HG02970 (cell line): ENCODE data around the gene CDKL1.
A peak's percentile ranks its signal among the peaks of the same experiment; 100 is the strongest.
"Not testable (repeated sequence)": the region's sequence is repeated elsewhere in the genome, so short reads cannot be mapped to it uniquely, and the experiment has no call there.

Source experiments
- ATAC-seq: cut with Tn5 transposase; IDR thresholded peaks from one replicate; pipeline ENCODE4 v1.9.1; 2021; ENCODE audit warnings: mild to moderate bottlenecking, moderate library complexity, moderate number of reproducible peaks; ENCODE audit not compliant: unreplicated experiment, low FRiP score

Gene CDKL1

DNA sequence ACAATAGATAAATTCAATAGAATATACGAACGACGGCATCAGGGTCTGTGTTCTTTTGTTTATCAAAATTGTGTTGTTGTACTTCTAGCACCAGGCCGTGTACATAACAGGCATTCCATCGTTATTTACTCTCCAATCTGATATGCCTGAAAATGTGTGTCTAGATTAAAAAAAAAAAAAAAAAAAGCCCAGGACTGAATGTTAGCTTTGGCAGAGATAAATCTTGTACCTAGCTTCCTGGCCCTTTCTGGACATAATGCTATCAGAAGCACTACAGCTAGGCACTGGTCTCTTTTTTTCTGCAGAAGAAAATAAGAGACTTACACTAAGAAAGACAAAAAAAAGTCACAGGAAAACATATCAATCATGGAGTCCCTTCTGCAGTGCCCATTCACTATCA lies 37.0 kb downstream of the CDKL1 start:
- no peak for ATAC-seq

DNA sequence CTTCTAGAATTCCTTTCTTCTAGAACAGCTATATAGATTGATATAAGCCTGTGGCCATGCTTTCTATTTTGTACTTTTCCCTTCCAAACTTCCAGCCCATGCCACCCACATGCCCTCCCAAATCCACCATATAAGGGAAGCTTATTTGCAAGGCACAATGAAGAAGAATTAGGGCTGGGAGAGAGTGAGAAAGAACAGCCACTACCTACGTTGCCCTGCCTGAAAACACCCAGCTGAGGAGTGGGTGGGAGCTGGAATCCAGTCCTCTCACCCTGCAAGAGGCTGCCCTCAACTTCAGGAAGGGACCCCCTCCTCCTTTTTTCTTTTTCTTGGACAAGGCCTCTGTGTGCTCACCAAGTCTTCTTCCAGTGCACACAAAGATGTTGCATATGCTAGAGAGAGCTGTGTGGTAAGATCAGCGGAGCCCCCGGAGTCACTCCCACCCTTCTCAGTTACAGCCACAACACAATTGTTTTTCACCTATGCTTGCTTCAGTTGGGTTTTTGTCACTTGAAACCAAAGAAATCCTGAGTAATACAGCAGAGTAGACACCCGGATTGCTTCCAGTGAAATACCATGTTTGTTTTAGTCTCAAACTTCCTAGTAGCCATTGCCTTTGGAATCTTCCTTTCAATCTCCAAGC lies 38.8 kb downstream of the CDKL1 start:
- ATAC-seq, result no peak

DNA sequence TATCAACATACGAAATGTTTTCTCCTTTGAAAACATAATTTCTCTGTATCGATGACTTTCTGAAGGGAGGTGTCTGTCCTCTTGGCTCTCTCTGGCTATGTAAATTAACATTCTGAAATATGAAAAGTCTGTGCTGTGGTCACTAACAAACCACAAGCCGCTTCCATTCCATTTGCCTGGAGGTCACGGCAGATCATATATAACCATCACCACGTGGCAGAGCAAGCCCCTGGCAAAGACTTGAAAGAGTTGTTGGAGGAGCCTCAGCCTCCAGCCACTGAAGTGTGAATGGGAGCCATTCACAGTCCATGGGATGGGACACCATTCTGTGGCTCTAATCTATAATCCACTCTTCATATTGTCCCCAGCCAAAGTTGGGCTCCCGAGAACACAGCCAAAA lies 39.6 kb downstream of the CDKL1 start:
- no peak for ATAC-seq

DNA sequence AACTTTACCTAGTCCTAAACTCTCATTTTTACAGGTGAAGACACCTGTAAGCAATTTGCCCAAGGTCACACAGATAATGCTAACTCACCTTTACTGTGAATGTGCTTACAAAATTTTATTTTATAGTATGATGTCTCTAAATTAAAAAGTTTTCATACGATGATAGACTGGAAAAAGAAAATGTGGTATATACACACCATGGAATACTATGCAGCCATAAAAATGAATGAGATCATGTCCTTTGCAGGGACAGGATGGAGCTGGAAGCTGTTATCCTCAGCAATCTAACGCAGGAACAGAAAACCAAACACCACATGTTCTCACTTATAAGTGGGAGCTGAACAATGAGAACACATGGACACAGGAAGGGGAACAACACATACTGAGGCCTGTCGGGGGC lies 40.4 kb downstream of the CDKL1 start:
- not testable (repeated sequence) for ATAC-seq

DNA sequence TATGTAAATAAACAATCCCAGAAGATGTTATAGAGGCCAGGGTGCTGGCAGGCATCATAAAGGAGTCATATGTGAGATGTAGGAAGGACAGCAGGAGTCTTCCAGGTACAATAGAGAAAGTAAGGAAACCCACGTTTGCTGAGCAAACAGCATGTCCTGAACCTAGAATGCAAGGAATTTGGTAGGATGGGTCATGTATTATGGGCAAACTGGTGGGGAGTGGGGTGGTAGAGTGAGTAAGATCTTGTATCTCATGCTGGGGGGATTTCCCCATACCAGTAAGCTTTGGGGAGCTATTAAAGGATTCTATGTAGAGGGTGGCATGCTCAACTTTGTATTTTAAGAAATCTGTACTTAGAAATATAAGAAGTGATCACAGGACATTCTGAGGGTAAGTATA lies 41.0 kb downstream of the CDKL1 start:
- ATAC-seq, result no peak

DNA sequence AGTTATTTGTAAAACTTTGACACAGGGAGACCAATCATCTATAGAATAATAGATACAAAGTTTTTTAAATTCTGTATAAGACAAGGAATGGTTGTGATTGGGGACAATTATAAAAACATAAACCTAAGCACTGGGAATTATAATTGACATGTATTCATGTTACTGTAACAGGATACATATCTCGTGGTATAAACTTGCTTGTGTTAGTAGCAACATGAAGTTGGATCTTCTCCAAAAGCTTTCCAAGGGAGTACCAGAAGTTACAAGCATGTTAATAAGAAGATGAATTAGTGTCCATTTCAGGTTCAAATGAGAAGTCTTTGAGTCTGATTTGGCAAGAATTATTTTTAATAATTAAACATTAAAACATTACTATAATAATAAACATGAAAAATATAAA lies 42.2 kb downstream of the CDKL1 start:
- ATAC-seq, result no peak

DNA sequence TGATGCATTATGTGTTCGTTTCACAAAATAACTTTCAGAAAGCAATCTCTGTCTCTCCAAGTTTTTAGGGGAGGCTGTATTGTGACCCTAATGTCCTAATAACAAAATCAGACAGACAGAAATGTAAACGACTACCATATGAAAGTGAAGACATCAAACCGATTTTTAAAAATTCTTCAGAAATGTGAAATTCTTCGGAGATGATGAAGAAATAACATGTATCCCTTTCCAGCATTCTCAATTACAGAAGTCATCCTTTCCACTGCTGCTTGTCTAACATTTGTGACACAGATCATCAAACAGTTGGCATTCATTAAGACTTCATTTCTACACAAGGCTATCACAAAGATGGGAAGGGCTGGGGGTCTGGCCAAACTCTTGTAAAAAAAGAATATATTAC lies 43.6 kb downstream of the CDKL1 start:
- no peak for ATAC-seq

DNA sequence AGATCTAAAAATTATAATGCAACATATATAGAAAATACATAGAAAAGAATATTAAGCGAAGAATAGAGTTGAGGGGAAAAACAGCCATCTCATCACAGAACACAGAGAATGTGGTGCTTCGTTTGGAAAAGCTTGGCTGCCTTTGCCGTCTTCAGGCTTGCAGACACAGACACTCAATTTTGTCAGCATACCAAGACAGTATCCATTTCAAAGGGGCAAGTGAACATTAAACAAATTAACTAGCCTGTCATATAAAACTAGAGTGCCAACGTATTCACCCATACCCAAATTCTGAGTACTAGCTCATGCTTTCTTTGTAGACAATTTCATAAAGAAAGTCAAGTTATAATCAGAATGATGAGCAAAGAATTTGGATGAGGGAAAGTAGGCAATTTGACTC lies 44.1 kb downstream of the CDKL1 start:
- ATAC-seq, result no peak

DNA sequence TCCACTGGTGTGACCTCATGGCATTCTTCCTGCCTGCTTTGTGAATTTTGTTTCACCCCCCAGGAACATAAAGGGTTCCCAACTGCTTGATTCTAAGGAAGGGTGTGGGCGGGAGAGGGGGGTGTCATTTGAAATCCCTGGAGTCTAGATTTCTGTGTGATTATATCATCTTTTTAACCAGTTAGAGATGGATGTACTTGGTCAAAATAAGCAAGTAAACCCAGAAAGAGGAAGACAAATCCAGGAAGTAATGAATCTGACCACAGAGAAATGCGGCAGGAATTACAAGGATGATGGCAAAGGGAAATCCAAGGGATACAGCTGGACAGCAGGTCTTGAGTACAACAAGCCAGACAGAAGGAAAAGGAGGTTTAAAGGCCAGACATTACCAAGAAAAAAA lies 45.7 kb downstream of the CDKL1 start:
- no peak for ATAC-seq

DNA sequence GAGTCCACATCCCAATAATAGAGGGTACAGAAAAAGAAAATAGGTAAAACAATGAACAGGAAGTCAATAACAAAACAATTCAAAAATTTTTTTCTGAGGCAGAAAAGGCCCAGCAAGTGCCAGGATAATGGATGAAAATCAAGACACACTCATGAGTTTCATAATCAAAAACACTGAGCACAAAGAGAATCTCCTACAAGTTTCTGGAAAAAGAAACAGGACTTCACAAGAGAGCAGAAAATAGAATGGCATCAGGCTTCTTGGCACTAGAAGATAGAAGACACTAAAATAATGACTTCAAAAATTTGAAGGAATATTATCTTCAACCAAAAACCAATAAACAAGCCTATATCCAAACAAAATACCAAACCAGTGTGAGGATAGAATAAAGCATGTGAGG lies 47.7 kb downstream of the CDKL1 start:
- no peak for ATAC-seq

DNA sequence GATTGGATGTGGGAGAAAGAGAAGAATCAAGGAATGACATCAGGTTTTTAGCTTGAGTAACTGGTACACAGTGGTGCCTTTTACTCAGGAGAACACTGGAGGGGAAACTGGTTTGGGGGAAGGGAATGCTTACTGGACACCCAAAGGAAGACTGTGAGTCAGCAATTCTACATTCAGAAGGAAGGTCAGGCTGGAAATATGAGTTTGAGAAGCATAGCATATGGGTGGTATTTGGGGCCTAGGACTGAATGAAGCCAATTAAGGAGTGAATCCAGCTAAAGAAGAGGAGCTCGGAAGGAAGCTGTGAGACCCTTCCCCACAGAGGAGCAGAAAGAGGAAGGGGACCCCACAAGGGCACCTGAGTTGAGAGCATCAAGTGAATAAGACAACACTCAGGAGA lies 49.2 kb downstream of the CDKL1 start:
- no peak for ATAC-seq

DNA sequence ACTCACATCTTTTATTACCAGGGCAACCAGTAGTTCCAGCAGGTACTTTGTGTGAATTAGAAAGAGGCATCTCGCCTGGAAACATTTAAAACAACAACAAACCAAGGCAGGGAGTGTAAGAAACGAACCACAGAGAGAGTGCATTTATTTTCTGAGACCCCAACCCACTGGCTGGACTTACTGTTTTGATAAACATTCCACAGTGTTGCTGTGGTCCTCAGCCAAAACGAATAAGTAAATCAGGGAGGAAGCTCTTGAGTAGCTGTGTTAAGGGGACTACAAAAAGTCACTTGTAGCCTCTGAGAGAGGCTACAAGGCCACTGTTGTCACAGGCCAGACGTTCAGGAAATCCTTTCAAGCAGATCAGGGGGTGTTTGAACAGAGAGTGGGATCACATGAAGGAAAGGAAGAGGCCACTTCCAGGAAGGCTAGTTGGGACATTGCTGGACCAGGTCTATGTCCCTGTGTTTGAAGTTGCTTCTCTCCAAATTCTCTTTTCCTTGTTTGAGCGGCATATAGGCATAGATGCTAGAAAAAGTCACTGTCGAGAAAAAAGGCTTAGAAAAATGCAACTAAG lies 50.7 kb downstream of the CDKL1 start:
- no peak for ATAC-seq

DNA sequence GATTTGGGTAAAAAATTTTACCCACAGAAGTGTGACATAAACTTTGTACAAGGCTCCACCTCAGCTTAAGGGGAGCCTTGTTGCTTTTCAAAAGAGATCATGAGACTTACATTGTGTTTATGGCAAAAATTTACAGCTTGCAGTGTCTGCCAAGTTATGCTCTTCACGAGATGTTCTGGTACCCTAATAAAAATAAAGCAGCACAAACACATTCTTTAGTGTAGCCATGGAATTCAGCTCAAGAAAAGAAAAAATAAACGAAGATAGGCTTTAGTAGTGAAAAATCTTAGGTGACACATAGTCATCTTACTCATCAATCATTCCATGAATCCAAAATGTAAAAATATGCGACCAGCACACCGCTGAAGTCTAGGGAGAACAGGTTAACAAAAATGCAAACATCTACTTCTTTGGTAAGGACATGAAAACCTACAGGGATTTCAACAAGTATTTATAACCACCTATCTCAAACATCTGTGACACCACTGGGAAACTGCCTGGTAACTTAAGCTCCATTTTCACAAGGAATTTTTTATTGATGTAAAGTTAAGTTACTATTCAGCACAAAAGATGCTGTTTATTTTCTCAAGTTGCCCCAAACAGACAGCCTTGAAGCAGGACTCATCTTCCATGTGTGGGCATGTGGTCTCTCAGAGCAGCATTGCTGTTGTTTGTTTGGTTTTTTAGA lies 51.7 kb downstream of the CDKL1 start:
- ATAC-seq, result no peak

DNA sequence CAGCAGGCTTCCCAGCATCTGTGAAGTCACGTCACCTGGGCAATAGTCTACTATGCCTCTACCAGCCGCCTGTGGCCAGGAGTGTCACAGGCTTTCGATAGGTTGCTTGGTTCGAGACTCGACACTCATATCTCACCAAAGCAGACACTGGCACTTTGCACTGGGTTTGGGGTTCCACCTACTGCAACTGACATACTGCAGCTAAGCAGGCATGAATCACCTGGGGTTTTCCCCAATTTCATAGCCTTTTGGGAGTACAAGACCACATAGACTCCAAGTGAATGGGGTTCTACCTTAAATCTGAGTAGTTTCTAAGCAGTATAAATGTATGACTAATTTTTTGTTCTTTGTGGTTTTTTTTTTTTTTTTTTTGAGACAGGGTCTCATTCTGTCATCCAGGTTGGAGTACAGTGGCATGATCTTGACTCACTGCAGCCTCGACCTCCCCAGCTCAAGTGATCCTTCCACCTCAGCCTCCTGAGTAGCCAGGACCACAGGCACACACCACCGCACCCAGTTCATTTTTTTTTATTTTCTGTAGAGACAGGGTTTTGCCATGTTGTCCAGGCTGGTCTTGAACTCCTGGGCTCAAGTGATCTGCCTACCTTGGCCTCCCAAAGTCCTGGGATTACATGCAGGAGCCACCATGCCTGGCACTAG lies 52.4 kb downstream of the CDKL1 start:
- peak; percentile 71 for ATAC-seq

DNA sequence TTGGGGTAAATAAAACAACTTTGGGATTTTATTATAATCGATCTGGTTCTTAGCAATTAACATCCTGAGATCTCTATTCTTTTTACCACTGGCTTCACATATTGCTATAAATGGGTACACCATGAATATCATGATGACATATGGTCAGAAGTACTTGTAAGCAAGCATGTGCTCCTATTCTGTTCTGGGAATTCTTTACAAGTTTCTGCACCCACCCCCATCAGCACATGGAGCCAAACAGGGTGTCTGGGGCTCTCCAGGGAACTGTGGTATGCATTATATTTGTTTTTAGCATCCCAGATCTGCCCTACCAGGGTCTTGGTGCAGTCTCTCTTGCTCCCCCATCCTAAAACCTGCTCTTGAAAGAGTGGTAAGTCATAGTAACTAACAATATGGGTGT lies 53.2 kb downstream of the CDKL1 start:
- ATAC-seq, result no peak

DNA sequence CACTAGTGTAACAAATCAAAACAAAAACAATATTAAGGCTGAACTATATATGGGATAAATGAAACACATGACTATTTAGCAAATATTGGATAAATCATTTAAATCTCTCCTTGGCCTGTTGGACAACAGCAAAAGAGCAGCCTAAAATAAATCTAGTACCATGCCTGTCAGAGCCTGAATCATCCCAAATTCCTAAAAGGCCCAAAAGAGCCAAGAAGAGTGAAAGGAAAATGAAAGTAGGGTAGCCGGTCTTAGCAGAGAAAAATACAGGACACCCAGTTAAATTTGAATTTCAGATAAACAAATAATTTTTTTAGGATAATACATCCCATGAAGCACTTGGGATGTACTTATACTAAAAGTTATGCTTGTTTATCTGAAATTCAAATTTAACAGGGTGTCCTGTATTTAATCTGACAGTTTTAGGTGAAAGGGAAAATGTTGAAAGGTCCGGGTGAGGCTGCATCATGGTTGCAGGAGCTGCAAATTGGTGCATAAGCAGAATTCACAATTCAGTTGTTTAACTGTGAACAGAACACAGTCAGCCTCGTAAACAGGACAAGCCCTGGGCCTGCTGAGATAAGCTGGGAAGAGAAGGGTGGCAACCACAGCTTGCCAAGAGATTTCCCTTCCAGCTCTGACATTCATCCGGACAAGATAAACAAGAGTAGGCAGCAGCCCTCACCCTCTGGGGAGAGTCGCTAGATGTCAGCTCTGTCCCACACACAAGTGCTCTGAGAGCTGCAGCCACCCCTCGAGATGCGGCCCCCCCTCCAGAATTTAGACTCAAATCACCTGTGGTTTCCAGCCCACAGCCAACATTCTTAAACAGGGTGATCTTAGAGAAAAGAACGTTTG lies 54.2 kb downstream of the CDKL1 start:
- ATAC-seq, result no peak

DNA sequence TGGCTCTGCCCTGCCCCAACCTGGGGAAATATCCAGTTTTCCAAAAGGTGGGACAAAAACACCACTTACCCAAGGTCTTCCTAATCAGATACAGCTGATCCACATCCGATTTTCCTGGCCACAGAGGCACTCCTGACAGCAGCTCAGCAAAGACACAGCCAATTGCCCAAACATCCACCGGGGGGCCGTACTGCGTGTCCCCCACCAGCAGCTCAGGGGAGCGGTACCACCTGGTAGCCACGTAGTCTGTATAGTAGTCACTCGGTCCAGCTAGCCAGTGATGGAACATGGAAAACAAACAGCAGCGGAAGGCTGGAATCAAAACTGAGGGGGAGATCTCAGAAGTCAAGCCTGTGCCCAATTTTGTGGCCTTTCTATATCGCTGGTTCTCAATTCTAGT lies 55.7 kb downstream of the CDKL1 start:
- no peak for ATAC-seq

DNA sequence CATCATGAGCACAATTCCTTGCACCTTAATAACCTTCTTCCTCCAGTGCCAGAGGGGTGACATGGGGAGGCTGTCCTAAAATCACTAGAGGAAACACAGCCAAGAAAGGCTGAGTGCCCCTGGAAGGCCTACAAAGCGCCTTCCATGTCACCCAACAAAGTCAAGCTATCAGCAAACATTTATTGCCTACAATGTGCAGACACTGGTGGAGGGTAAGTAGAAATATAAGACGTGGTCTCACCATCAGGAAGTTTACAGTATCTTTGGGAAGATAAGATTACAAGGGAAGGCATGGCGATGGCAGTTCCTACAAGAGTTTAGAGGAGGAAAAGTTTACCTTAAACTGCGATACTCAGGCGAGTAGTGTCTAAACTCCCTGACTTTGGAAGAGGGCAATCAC lies 56.6 kb downstream of the CDKL1 start:
- ATAC-seq, result no peak

DNA sequence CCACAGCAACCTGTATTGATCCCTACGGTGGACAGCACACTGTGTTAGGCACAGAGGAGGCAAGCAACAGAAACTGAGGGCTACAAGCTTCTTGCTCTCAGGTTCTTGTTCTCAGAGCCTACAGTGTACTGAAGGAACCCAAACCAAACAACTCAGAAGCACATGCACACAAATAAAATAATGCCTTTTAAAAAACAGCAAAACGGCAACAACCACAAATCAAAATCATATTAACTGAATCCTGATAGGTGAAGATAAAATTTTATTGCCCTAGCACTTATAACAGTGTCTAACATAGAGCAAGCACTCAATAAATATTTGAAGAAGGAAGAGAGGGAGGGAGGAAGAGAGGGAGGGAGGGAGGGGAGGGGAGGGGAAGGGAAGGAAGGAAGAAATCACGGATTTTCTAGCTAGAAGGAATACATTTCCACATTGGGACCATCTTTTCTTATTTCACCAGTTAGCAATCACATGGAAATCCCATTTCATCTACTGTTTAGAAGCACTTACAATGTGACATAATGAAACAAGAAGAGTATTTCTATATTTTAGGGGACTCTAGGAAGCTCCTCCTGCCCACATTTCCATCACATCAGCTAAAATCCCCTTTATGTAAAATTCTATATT lies 57.4 kb downstream of the CDKL1 start:
- ATAC-seq, result no peak

DNA sequence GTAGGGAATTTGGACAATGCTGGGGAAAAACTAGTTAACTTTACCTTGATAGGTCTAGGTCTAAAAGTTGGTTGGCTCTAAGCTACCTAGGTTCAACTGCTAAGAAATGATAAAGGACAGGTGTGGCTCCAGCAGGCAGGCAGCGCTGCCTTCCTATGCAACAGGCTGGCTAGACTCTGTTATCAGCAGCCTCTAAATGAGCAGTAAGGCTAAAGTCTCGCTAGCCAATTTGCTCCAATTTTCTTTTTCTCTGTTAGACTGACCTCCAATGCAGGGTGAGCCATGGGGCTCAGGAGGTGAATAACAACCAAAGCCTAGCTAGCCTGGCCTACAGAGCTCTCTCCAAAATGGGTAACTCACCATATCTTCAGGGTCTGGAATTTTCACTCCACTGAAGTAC lies 58.1 kb downstream of the CDKL1 start:
- ATAC-seq, result no peak
